GM12878 (cell line): Measurements from ENCODE around the gene NCOA4. TPM values are rescaled to one million over a fixed set of nuclear protein-coding genes. Genes with fewer than 3 reads are reported as not detected.

Experiments used
- ATAC-seq: fragments of 200-7000 bp; cut with Tn5 transposase; 3 replicates; pipeline ENCODE4 v1.9.1; 2020; ENCODE audit warnings: mild to moderate bottlenecking, moderate library complexity
- BruUV-seq: library from RNA; stranded (reverse); fragments of 400-500 nt; replicated peaks from 2 replicates; lab custom pipeline; 2021; lab: Mats Ljungman, UMichigan
- CTCF ChIA-PET: fragments of 300-600 bp; sonication (Branson Sonifier 250); formaldehyde crosslinking; extraction: SDS; loops from one replicate; lab custom pipeline; 2021; ENCODE audit warnings: inconsistent platforms; lab: Yijun Ruan, JAX
- POLR2A ChIA-PET: fragments of 350-600 bp; formaldehyde crosslinking; extraction: SDS; loops from one replicate; lab custom pipeline; 2021; ENCODE audit warnings: inconsistent platforms; lab: Charles Lee
- RAD21 ChIA-PET: fragments of 300-600 bp; sonication (Branson Sonifier 250); formaldehyde crosslinking; loops from one replicate; lab custom pipeline; 2023; ENCODE audit warnings: antibody characterized with exemption; ENCODE audit not compliant: unreplicated experiment; lab: Charles Lee
- SMC1A ChIA-PET: fragments of 300-600 bp; sonication (Branson Sonifier 250); formaldehyde crosslinking; loops from one replicate; lab custom pipeline; 2023; ENCODE audit not compliant: unreplicated experiment, uncharacterized antibody; lab: Charles Lee
- DNase-seq: peaks from one replicate; pipeline ENCODE4 v3.0.0-alpha.2; 2011; ENCODE audit warnings: low read depth, low spot score
- FAIRE-seq: peaks from 3 replicates; lab custom pipeline; 2011; peaks lifted over from hg19 to GRCh38; lab: Jason Lieb, UNC
- H2AFZ ChIP-seq: 2 replicates; pipeline ENCODE4 v1.6.0; 2011; ENCODE audit warnings: low read depth, low read length, control low read depth; ENCODE audit not compliant: control insufficient read depth
- H3K27ac ChIP-seq: 2 replicates; pipeline ENCODE4 v1.5.1; 2011; ENCODE audit warnings: control low read depth; ENCODE audit not compliant: control insufficient read depth, insufficient read depth
- H3K27me3 ChIP-seq, 2 experiments: replicated peaks in 1 of 2; 2 replicates each; pipeline versions ENCODE4 v1.6.0 to v1.6.1; 2011; ENCODE audit warnings: low read length in 1 of 2; ENCODE audit not compliant: control insufficient read depth in 2 of 2, insufficient read depth in 2 of 2
- H3K36me3 ChIP-seq, 2 experiments: 2 replicates each; pipeline ENCODE4 v1.5.1; 2011; ENCODE audit warnings: low read length in 1 of 2; ENCODE audit not compliant: control insufficient read depth in 2 of 2, insufficient read depth in 2 of 2
- H3K4me1 ChIP-seq: 2 replicates; pipeline ENCODE4 v1.6.1; 2011; ENCODE audit warnings: mild to moderate bottlenecking, low read length, moderate library complexity, mixed read lengths; ENCODE audit not compliant: control insufficient read depth, insufficient read depth
- H3K4me2 ChIP-seq: 2 replicates; pipeline ENCODE4 v1.6.0; 2011; ENCODE audit warnings: control low read depth; ENCODE audit not compliant: control insufficient read depth, insufficient read depth
- H3K4me3 ChIP-seq: fragments of 200-600 bp; sonication (generic); 2 replicates; pipeline ENCODE4 v1.5.1; 2016
- H3K79me2 ChIP-seq: 2 replicates; pipeline ENCODE4 v1.6.0; 2011; ENCODE audit warnings: low read length; ENCODE audit not compliant: control insufficient read depth, insufficient read depth
- H3K9ac ChIP-seq: 2 replicates; pipeline ENCODE4 v1.8.0; 2011; ENCODE audit warnings: low read length, control low read depth, mixed read lengths; ENCODE audit not compliant: control insufficient read depth, insufficient read depth
- H3K9me3 ChIP-seq: replicated peaks from 3 replicates; pipeline ENCODE4 v1.5.1; 2011; ENCODE audit warnings: mild to moderate bottlenecking, low read length; ENCODE audit not compliant: control insufficient read depth, insufficient read depth
- H4K20me1 ChIP-seq: 2 replicates; pipeline ENCODE4 v1.6.0; 2011; ENCODE audit not compliant: control insufficient read depth, insufficient read depth
- CHD2 ChIP-seq: IDR thresholded peaks from 2 replicates; pipeline ENCODE4 v1.6.1; 2011; ENCODE audit warnings: low read depth, low read length, improper control_type of control experiment, borderline replicate concordance
- NFYB ChIP-seq: IDR thresholded peaks from 2 replicates; pipeline ENCODE4 v1.6.1; 2011; ENCODE audit warnings: low read depth, mild to moderate bottlenecking, low read length, improper control_type of control experiment, moderate library complexity; ENCODE audit not compliant: insufficient read depth
- NRF1 ChIP-seq: conservative IDR thresholded peaks from 2 replicates; pipeline ENCODE4 v1.6.1; 2011; ENCODE audit warnings: mild to moderate bottlenecking, low read depth, low read length, improper control_type of control experiment
- STAT1 ChIP-seq: fragments of 450-650 bp; conservative IDR thresholded peaks from 2 replicates; pipeline ENCODE4 v1.6.1; 2014; ENCODE audit warnings: antibody characterized with exemption, mild to moderate bottlenecking
- USF1 ChIP-seq: IDR thresholded peaks from 2 replicates; pipeline ENCODE4 v1.6.1; 2011; ENCODE audit warnings: borderline replicate concordance, low read depth, mild to moderate bottlenecking, moderate library complexity, mixed read lengths, low read length; ENCODE audit not compliant: insufficient read depth; ENCODE audit errors: extremely low read length
- ZSCAN29 ChIP-seq: fragments of 450-650 bp; IDR thresholded peaks from 2 replicates; pipeline ENCODE4 v1.6.1; 2017; ENCODE audit warnings: mild to moderate bottlenecking, moderate library complexity
- WGBS: methylation state at CpG from one replicate; pipeline ENCODE4 v1.1.6; 2016; ENCODE audit warnings: low lambda C conversion rate; ENCODE audit not compliant: insufficient replicate concordance, insufficient coverage; ENCODE audit errors: missing lambda C conversion rate; 5-methylcytosine and 5-hydroxymethylcytosine counted together
- in situ Hi-C: fragments of 300-500 bp; cut with MboI; formaldehyde crosslinking; loops from 9 replicates; pipeline ENCODE4 v1.14.3; 2018; ENCODE audit warnings: mixed read lengths
- intact Hi-C: fragments of 100-400 bp; cut with micrococcal nuclease; formaldehyde crosslinking; loops from one replicate; pipeline ENCODE4 v1.14.2; 2022; ENCODE audit not compliant: unreplicated experiment
- polyA plus RNA-seq, 11 experiments: library from polyadenylated mRNA; depleted of rRNA in 4 of 11; unstranded in 6 of 11; stranded (reverse) in 5 of 11; fragments of >200 nt; fragmentation: Nextera tagmentation in 4 of 11; fragmentation: Illumina TruSeq in 1 of 11; extraction: Ambion mirVana in 4 of 11; extraction: Trizol in 1 of 11; gene quantifications; 1 replicate in 1 of 11; 2 replicates in 10 of 11; pipeline versions ENCODE4 v1.2.1 to v1.2.3, GENCODE V29; 2011 to 2016; ENCODE audit warnings: inconsistent platforms in 2 of 11, missing spikeins in 2 of 11, low read depth in 1 of 11
- total RNA-seq, 4 experiments: library from RNA; depleted of rRNA in 3 of 4; stranded (reverse); fragments of >200 nt in 3 of 4; fragmentation: Illumina TruSeq in 1 of 4; extraction: Trizol in 1 of 4; gene quantifications; 2 replicates each; pipeline versions ENCODE4 v1.2.1 to v1.2.3, GENCODE V29; 2013 to 2021
- TF ChIP-seq, protein P1 (sequence below): fragments of 450-650 bp; formaldehyde crosslinking; IDR thresholded peaks from 2 replicates; pipeline ENCODE4 v1.5.0; 2022; ENCODE audit warnings: mild to moderate bottlenecking, missing genetic modification characterization
- TF ChIP-seq, protein P2 (sequence below): fragments of 450-650 bp; IDR thresholded peaks from 2 replicates; pipeline ENCODE4 v1.6.1; 2017; ENCODE audit warnings: borderline replicate concordance

The NCOA4 gene
- total and polyA plus RNA-seq, 10 of the 15 experiments (the other 5 are each of a cell fraction or from before 2014, with no cell fraction given), result 57.5 to 119 (median 100) TPM

- no TSS peak for BruUV-seq
- peaks cover 2% of the 10 kb centered on the region for H3K4me1 ChIP-seq
- peaks cover 35% of the 10 kb centered on the region for H3K79me2 ChIP-seq
- ChIA-PET POLR2A (no interaction called here), SMC1A (interaction anchor here (1.4 to 2.2 kb wide), 2 partner anchors 12 to 15 kb away, joined by 3 to 7 read pairs; no protein-coding TSS in a partner anchor), CTCF (interaction anchor here (1.0 to 6.7 kb wide), 3 partner anchors 9 to 552 kb away, joined by 3 to 60 read pairs (median 3); partner anchors contain the start of gene NCOA4), RAD21 (no interaction called here)
- no peaks in the 10 kb centered on the region for H3K9me3 ChIP-seq
- TF ChIP-seq NFYB (0 out of 2 replicates have a peak, but pooled peaks have one; percentile 16), ZSCAN29 (no peak)
- DNase-seq (no peak), ATAC-seq (peak; percentile 36; the same call in 2 of the 3 replicates), FAIRE-seq (no peak)
- in situ Hi-C loops, result no loop called here
- H2AFZ ChIP-seq, result no peak overlapping the region
- no peak overlapping the region for H3K27ac ChIP-seq
- no peak overlapping the region for H3K9ac ChIP-seq
- WGBS, result 99% methylated on average over 5 of the region's 5 CpGs
- H3K4me2 ChIP-seq, result no peak overlapping the region
- no peaks in the 10 kb centered on the region for H3K27me3 ChIP-seq
- intact Hi-C loops, result no loop called here
- no peaks in the 10 kb centered on the region for H4K20me1 ChIP-seq
- no peak overlapping the region for H3K4me3 ChIP-seq
- H3K36me3 ChIP-seq, result peaks cover 10 to 38% of the 10 kb centered on the region in 2 experiments
Observed at GRCh38 chr10:46014683-46015405, 15.6 kb downstream of the NCOA4 start.

GRCh38 chr10:46014206-46014605, 16.2 kb downstream of the NCOA4 start:
- Histone ChIP-seq H3K79me2 (peaks cover 29% of the 10 kb centered on the region), H3K9me3 (no peaks in the 10 kb centered on the region), H3K9ac (no peak overlapping the region), H3K36me3 (peaks cover 10 to 43% of the 10 kb centered on the region in 2 experiments), H3K4me1 (no peaks in the 10 kb centered on the region), H4K20me1 (no peaks in the 10 kb centered on the region), H3K4me2 (no peak overlapping the region), H3K4me3 (no peak overlapping the region), H2AFZ (no peak overlapping the region), H3K27me3 (no peaks in the 10 kb centered on the region), H3K27ac (no peak overlapping the region)
- RAD21 ChIA-PET, result interaction anchor here (0.6 kb wide), 1 partner anchor 17 kb away, joined by 3 read pairs; no protein-coding TSS in a partner anchor
- in situ Hi-C loops (no loop called here), intact Hi-C loops (no loop called here)
- POLR2A ChIA-PET, result no interaction called here
- DNase-seq (no peak), ATAC-seq (no peak; the same call in 2 of the 3 replicates), FAIRE-seq (no peak)
- 86% methylated on average over 5 of the region's 5 CpGs for WGBS
- SMC1A ChIA-PET, result interaction anchor here (2.2 kb wide), 1 partner anchor 13 kb away, joined by 7 read pairs; no protein-coding TSS in a partner anchor
- CTCF ChIA-PET, result interaction anchor here (1.0 to 1.8 kb wide), 2 partner anchors 10 to 13 kb away, joined by 3 to 4 read pairs; no protein-coding TSS in a partner anchor
- BruUV-seq, result no TSS peak
- TF ChIP-seq, protein P1, sequence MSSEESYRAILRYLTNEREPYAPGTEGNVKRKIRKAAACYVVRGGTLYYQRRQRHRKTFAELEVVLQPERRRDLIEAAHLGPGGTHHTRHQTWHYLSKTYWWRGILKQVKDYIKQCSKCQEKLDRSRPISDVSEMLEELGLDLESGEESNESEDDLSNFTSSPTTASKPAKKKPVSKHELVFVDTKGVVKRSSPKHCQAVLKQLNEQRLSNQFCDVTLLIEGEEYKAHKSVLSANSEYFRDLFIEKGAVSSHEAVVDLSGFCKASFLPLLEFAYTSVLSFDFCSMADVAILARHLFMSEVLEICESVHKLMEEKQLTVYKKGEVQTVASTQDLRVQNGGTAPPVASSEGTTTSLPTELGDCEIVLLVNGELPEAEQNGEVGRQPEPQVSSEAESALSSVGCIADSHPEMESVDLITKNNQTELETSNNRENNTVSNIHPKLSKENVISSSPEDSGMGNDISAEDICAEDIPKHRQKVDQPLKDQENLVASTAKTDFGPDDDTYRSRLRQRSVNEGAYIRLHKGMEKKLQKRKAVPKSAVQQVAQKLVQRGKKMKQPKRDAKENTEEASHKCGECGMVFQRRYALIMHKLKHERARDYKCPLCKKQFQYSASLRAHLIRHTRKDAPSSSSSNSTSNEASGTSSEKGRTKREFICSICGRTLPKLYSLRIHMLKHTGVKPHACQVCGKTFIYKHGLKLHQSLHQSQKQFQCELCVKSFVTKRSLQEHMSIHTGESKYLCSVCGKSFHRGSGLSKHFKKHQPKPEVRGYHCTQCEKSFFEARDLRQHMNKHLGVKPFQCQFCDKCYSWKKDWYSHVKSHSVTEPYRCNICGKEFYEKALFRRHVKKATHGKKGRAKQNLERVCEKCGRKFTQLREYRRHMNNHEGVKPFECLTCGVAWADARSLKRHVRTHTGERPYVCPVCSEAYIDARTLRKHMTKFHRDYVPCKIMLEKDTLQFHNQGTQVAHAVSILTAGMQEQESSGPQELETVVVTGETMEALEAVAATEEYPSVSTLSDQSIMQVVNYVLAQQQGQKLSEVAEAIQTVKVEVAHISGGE (CRISPR knock-in tag), result no peak
- TF ChIP-seq NRF1 (no peak), CHD2 (no peak), STAT1 (no peak), USF1 (no peak)
- TF ChIP-seq, protein P2, sequence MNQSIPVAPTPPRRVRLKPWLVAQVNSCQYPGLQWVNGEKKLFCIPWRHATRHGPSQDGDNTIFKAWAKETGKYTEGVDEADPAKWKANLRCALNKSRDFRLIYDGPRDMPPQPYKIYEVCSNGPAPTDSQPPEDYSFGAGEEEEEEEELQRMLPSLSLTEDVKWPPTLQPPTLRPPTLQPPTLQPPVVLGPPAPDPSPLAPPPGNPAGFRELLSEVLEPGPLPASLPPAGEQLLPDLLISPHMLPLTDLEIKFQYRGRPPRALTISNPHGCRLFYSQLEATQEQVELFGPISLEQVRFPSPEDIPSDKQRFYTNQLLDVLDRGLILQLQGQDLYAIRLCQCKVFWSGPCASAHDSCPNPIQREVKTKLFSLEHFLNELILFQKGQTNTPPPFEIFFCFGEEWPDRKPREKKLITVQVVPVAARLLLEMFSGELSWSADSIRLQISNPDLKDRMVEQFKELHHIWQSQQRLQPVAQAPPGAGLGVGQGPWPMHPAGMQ, result no peak
